GM12878 (cell line): ENCODE results near the gene TEX28. TPM values are rescaled to one million over a fixed set of nuclear protein-coding genes. Genes with fewer than 3 reads are reported as not detected.

Source experiments
- ATAC-seq: fragments of 200-7000 bp; cut with Tn5 transposase; 3 replicates; pipeline ENCODE4 v1.9.1; 2020; ENCODE audit warnings: mild to moderate bottlenecking, moderate library complexity
- BruUV-seq: library from RNA; stranded (reverse); fragments of 400-500 nt; replicated peaks from 2 replicates; lab custom pipeline; 2021; lab: Mats Ljungman, UMichigan
- CTCF ChIA-PET: fragments of 300-600 bp; sonication (Branson Sonifier 250); formaldehyde crosslinking; extraction: SDS; loops from one replicate; lab custom pipeline; 2021; ENCODE audit warnings: inconsistent platforms; lab: Yijun Ruan, JAX
- POLR2A ChIA-PET: fragments of 350-600 bp; formaldehyde crosslinking; extraction: SDS; loops from one replicate; lab custom pipeline; 2021; ENCODE audit warnings: inconsistent platforms; lab: Charles Lee
- RAD21 ChIA-PET: fragments of 300-600 bp; sonication (Branson Sonifier 250); formaldehyde crosslinking; loops from one replicate; lab custom pipeline; 2023; ENCODE audit warnings: antibody characterized with exemption; ENCODE audit not compliant: unreplicated experiment; lab: Charles Lee
- SMC1A ChIA-PET: fragments of 300-600 bp; sonication (Branson Sonifier 250); formaldehyde crosslinking; loops from one replicate; lab custom pipeline; 2023; ENCODE audit not compliant: unreplicated experiment, uncharacterized antibody; lab: Charles Lee
- DNase-seq: peaks from one replicate; pipeline ENCODE4 v3.0.0-alpha.2; 2011; ENCODE audit warnings: low read depth, low spot score
- FAIRE-seq: peaks from 3 replicates; lab custom pipeline; 2011; peaks lifted over from hg19 to GRCh38; lab: Jason Lieb, UNC
- H2AFZ ChIP-seq: 2 replicates; pipeline ENCODE4 v1.6.0; 2011; ENCODE audit warnings: low read depth, low read length, control low read depth; ENCODE audit not compliant: control insufficient read depth
- H3K27ac ChIP-seq: 2 replicates; pipeline ENCODE4 v1.5.1; 2011; ENCODE audit warnings: control low read depth; ENCODE audit not compliant: control insufficient read depth, insufficient read depth
- H3K27me3 ChIP-seq, 2 experiments: replicated peaks in 1 of 2; 2 replicates each; pipeline versions ENCODE4 v1.6.0 to v1.6.1; 2011; ENCODE audit warnings: low read length in 1 of 2; ENCODE audit not compliant: control insufficient read depth in 2 of 2, insufficient read depth in 2 of 2
- H3K36me3 ChIP-seq, 2 experiments: 2 replicates each; pipeline ENCODE4 v1.5.1; 2011; ENCODE audit warnings: low read length in 1 of 2; ENCODE audit not compliant: control insufficient read depth in 2 of 2, insufficient read depth in 2 of 2
- H3K4me1 ChIP-seq: 2 replicates; pipeline ENCODE4 v1.6.1; 2011; ENCODE audit warnings: mild to moderate bottlenecking, low read length, moderate library complexity, mixed read lengths; ENCODE audit not compliant: control insufficient read depth, insufficient read depth
- H3K4me2 ChIP-seq: 2 replicates; pipeline ENCODE4 v1.6.0; 2011; ENCODE audit warnings: control low read depth; ENCODE audit not compliant: control insufficient read depth, insufficient read depth
- H3K4me3 ChIP-seq: fragments of 200-600 bp; sonication (generic); 2 replicates; pipeline ENCODE4 v1.5.1; 2016
- H3K79me2 ChIP-seq: 2 replicates; pipeline ENCODE4 v1.6.0; 2011; ENCODE audit warnings: low read length; ENCODE audit not compliant: control insufficient read depth, insufficient read depth
- H3K9ac ChIP-seq: 2 replicates; pipeline ENCODE4 v1.8.0; 2011; ENCODE audit warnings: low read length, control low read depth, mixed read lengths; ENCODE audit not compliant: control insufficient read depth, insufficient read depth
- H3K9me3 ChIP-seq: replicated peaks from 3 replicates; pipeline ENCODE4 v1.5.1; 2011; ENCODE audit warnings: mild to moderate bottlenecking, low read length; ENCODE audit not compliant: control insufficient read depth, insufficient read depth
- H4K20me1 ChIP-seq: 2 replicates; pipeline ENCODE4 v1.6.0; 2011; ENCODE audit not compliant: control insufficient read depth, insufficient read depth
- ATF7 ChIP-seq: fragments of 450-650 bp; IDR thresholded peaks from 2 replicates; pipeline ENCODE4 v1.6.1; 2016; ENCODE audit warnings: low read depth, mild to moderate bottlenecking
- BCL11A ChIP-seq: IDR thresholded peaks from 2 replicates; pipeline ENCODE4 v1.6.1; 2011; ENCODE audit warnings: low read depth, low read length
- BMI1 ChIP-seq: fragments of 450-650 bp; IDR thresholded peaks from 2 replicates; pipeline ENCODE4 v1.6.1; 2016; ENCODE audit warnings: mild to moderate bottlenecking, moderate library complexity, borderline replicate concordance
- EGR1 ChIP-seq, 2 experiments: IDR thresholded peaks; 1 replicate in 1 of 2; 2 replicates in 1 of 2; pipeline ENCODE4 v1.6.1; 2011 to 2012; ENCODE audit warnings: low read depth in 2 of 2, low read length in 2 of 2, borderline replicate concordance in 1 of 2, mild to moderate bottlenecking in 1 of 2, moderate library complexity in 1 of 2
- JUNB ChIP-seq: IDR thresholded peaks from 2 replicates; pipeline ENCODE4 v1.6.1; 2016; ENCODE audit warnings: antibody characterized with exemption, mild to moderate bottlenecking
- NFYA ChIP-seq: IDR thresholded peaks from 2 replicates; pipeline ENCODE4 v1.6.1; 2011; ENCODE audit warnings: low read depth, mild to moderate bottlenecking, low read length, improper control_type of control experiment, borderline replicate concordance
- RCOR1 ChIP-seq: conservative IDR thresholded peaks from 2 replicates; pipeline ENCODE4 v1.6.1; 2012; ENCODE audit warnings: low read depth, low read length, improper control_type of control experiment
- SMAD1 ChIP-seq: fragments of 450-650 bp; IDR thresholded peaks from 2 replicates; pipeline ENCODE4 v1.6.1; 2018; ENCODE audit warnings: mild to moderate bottlenecking, low read depth; ENCODE audit not compliant: partially characterized antibody
- YY1 ChIP-seq: IDR thresholded peaks from 2 replicates; pipeline ENCODE4 v1.6.1; 2011; ENCODE audit warnings: low read depth, mild to moderate bottlenecking, low read length
- ZBED1 ChIP-seq: IDR thresholded peaks from 2 replicates; pipeline ENCODE4 v1.6.1; 2016; ENCODE audit warnings: borderline replicate concordance
- ZNF207 ChIP-seq: fragments of 450-650 bp; IDR thresholded peaks from 2 replicates; pipeline ENCODE4 v1.6.1; 2014; ENCODE audit warnings: antibody characterized with exemption, mild to moderate bottlenecking, borderline replicate concordance
- ZNF274 ChIP-seq: IDR thresholded peaks from one replicate; pipeline ENCODE4 v1.8.0; 2011; ENCODE audit not compliant: insufficient read length, insufficient read depth
- WGBS: methylation state at CpG from one replicate; pipeline ENCODE4 v1.1.6; 2016; ENCODE audit warnings: low lambda C conversion rate; ENCODE audit not compliant: insufficient replicate concordance, insufficient coverage; ENCODE audit errors: missing lambda C conversion rate; 5-methylcytosine and 5-hydroxymethylcytosine counted together
- in situ Hi-C: fragments of 300-500 bp; cut with MboI; formaldehyde crosslinking; loops from 9 replicates; pipeline ENCODE4 v1.14.3; 2018; ENCODE audit warnings: mixed read lengths
- intact Hi-C: fragments of 100-400 bp; cut with micrococcal nuclease; formaldehyde crosslinking; loops from one replicate; pipeline ENCODE4 v1.14.2; 2022; ENCODE audit not compliant: unreplicated experiment
- polyA plus RNA-seq, 11 experiments: library from polyadenylated mRNA; depleted of rRNA in 4 of 11; unstranded in 6 of 11; stranded (reverse) in 5 of 11; fragments of >200 nt; fragmentation: Nextera tagmentation in 4 of 11; fragmentation: Illumina TruSeq in 1 of 11; extraction: Ambion mirVana in 4 of 11; extraction: Trizol in 1 of 11; gene quantifications; 1 replicate in 1 of 11; 2 replicates in 10 of 11; pipeline versions ENCODE4 v1.2.1 to v1.2.3, GENCODE V29; 2011 to 2016; ENCODE audit warnings: inconsistent platforms in 2 of 11, missing spikeins in 2 of 11, low read depth in 1 of 11
- total RNA-seq, 4 experiments: library from RNA; depleted of rRNA in 3 of 4; stranded (reverse); fragments of >200 nt in 3 of 4; fragmentation: Illumina TruSeq in 1 of 4; extraction: Trizol in 1 of 4; gene quantifications; 2 replicates each; pipeline versions ENCODE4 v1.2.1 to v1.2.3, GENCODE V29; 2013 to 2021
- TF ChIP-seq, protein P1 (sequence below): fragments of 450-650 bp; IDR thresholded peaks from 2 replicates; pipeline ENCODE4 v1.6.1; 2017; ENCODE audit warnings: antibody characterized with exemption, mild to moderate bottlenecking, moderate library complexity
- TF ChIP-seq, protein P2 (sequence below): fragments of 450-650 bp; IDR thresholded peaks from 2 replicates; pipeline ENCODE4 v1.6.1; 2017; ENCODE audit warnings: borderline replicate concordance
- TF ChIP-seq, protein P3 (sequence below): IDR thresholded peaks from 2 replicates; pipeline ENCODE4 v1.6.1; 2011; ENCODE audit warnings: low read depth, mild to moderate bottlenecking, low read length, moderate library complexity, borderline replicate concordance; ENCODE audit errors: extremely low read depth
- TF ChIP-seq, protein P4 (sequence below): fragments of 450-650 bp; IDR thresholded peaks from 2 replicates; pipeline ENCODE4 v1.6.1; 2016; ENCODE audit warnings: mild to moderate bottlenecking

TEX28 gene
- total and polyA plus RNA-seq, 10 of the 15 experiments (the other 5 are each of a cell fraction or from before 2014, with no cell fraction given): not detected

DNA sequence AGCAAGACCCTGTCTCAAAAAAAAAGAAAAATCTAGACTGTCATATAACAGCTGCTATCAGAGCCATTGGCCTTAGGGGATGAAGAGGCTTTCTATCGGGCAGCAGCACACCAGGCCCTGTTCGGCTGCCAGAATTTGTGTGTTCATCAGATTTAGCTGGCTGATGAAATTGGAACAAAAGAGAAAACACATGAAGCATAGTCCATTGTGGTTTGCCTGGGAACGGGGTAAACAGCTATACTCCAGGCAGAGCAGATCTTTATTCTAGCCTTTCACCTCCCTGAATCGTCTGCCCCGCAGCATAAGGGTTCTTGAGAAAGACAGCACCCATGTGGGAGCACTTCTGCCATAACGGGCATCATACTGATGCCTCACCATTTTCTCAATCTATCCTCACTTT lies 12.3 kb upstream of the TEX28 start:
- Histone ChIP-seq H4K20me1 (no peaks in the 10 kb centered on the region), H2AFZ (no peak overlapping the region), H3K27me3 (no peaks in the 10 kb centered on the region), H3K4me2 (no peak overlapping the region), H3K27ac (no peak overlapping the region), H3K4me1 (no peaks in the 10 kb centered on the region), H3K4me3 (no peak overlapping the region), H3K9me3 (no peaks in the 10 kb centered on the region; the same call in 2 of the 3 replicates), H3K36me3 (no peaks in the 10 kb centered on the region), H3K9ac (no peak overlapping the region), H3K79me2 (no peaks in the 10 kb centered on the region)
- ChIA-PET POLR2A (no interaction called here), SMC1A (no interaction called here), CTCF (interaction anchor here (1.0 to 4.0 kb wide), 3 partner anchors 12 to 170 kb away, joined by 3 to 17 read pairs (median 3); partner anchors contain the start of gene TEX28), RAD21 (no interaction called here)
- WGBS: 57% methylated on average over 6 of the region's 6 CpGs
- TF ChIP-seq BCL11A: no peak
- TF ChIP-seq ZNF207: no peak
- TF ChIP-seq ATF7: no peak
- TF ChIP-seq, protein P1, sequence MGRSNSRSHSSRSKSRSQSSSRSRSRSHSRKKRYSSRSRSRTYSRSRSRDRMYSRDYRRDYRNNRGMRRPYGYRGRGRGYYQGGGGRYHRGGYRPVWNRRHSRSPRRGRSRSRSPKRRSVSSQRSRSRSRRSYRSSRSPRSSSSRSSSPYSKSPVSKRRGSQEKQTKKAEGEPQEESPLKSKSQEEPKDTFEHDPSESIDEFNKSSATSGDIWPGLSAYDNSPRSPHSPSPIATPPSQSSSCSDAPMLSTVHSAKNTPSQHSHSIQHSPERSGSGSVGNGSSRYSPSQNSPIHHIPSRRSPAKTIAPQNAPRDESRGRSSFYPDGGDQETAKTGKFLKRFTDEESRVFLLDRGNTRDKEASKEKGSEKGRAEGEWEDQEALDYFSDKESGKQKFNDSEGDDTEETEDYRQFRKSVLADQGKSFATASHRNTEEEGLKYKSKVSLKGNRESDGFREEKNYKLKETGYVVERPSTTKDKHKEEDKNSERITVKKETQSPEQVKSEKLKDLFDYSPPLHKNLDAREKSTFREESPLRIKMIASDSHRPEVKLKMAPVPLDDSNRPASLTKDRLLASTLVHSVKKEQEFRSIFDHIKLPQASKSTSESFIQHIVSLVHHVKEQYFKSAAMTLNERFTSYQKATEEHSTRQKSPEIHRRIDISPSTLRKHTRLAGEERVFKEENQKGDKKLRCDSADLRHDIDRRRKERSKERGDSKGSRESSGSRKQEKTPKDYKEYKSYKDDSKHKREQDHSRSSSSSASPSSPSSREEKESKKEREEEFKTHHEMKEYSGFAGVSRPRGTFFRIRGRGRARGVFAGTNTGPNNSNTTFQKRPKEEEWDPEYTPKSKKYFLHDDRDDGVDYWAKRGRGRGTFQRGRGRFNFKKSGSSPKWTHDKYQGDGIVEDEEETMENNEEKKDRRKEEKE: no peak
- TF ChIP-seq, protein P2, sequence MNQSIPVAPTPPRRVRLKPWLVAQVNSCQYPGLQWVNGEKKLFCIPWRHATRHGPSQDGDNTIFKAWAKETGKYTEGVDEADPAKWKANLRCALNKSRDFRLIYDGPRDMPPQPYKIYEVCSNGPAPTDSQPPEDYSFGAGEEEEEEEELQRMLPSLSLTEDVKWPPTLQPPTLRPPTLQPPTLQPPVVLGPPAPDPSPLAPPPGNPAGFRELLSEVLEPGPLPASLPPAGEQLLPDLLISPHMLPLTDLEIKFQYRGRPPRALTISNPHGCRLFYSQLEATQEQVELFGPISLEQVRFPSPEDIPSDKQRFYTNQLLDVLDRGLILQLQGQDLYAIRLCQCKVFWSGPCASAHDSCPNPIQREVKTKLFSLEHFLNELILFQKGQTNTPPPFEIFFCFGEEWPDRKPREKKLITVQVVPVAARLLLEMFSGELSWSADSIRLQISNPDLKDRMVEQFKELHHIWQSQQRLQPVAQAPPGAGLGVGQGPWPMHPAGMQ: no peak
- no peak for TF ChIP-seq JUNB
- no peak for TF ChIP-seq ZBED1
- no peak for TF ChIP-seq YY1
- no peak for TF ChIP-seq ZNF274
- no peak for TF ChIP-seq EGR1 (IDR thresholded peaks at IDR 0.05; ENCODE audit: borderline replicate concordance in 1 of 2, low read depth in 2 of 2, low read length in 2 of 2)
- no peak for TF ChIP-seq SMAD1
- TF ChIP-seq RCOR1: no peak
- TF ChIP-seq, protein P3, sequence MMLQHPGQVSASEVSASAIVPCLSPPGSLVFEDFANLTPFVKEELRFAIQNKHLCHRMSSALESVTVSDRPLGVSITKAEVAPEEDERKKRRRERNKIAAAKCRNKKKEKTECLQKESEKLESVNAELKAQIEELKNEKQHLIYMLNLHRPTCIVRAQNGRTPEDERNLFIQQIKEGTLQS: no peak
- TF ChIP-seq NFYA: no peak
- TF ChIP-seq BMI1: no peak
- TF ChIP-seq, protein P4, sequence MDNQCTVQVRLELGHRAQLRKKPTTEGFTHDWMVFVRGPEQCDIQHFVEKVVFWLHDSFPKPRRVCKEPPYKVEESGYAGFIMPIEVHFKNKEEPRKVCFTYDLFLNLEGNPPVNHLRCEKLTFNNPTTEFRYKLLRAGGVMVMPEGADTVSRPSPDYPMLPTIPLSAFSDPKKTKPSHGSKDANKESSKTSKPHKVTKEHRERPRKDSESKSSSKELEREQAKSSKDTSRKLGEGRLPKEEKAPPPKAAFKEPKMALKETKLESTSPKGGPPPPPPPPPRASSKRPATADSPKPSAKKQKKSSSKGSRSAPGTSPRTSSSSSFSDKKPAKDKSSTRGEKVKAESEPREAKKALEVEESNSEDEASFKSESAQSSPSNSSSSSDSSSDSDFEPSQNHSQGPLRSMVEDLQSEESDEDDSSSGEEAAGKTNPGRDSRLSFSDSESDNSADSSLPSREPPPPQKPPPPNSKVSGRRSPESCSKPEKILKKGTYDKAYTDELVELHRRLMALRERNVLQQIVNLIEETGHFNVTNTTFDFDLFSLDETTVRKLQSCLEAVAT: no peak
- in situ Hi-C loops (loop anchor here (25.0 kb wide), 1 partner anchor 170 kb away; the partner anchor contains the start of gene OPN1LW), intact Hi-C loops (no loop called here)
- no TSS peak for BruUV-seq
- DNase-seq (no peak), FAIRE-seq (no peak), ATAC-seq (no peak)
